ENCODE results near the gene MRM2.

MRM2 gene

GRCh38 chr7:2241580-2242540, at the start of gene MRM2, which contains the start of gene NUDT1 (continued):
- TF ChIP-seq ZSCAN4 (tag by site-specific recombination; IDR thresholded peaks at IDR 0.05) (no peak), SP3 (tag by site-specific recombination; IDR thresholded peaks at IDR 0.05) (peak; percentile 68), ZBTB20 (tag by site-specific recombination; IDR thresholded peaks at IDR 0.05) (no peak), PRDM2 (tag by site-specific recombination; IDR thresholded peaks at IDR 0.05; ENCODE audit: borderline replicate concordance) (no peak), ZNF48 (tag by site-specific recombination; IDR thresholded peaks at IDR 0.05) (no peak), ZNF660 (tag by site-specific recombination; IDR thresholded peaks at IDR 0.05) (no peak), ZNF133 (tag by site-specific recombination; IDR thresholded peaks at IDR 0.05) (no peak), KLF16 (tag by site-specific recombination; IDR thresholded peaks at IDR 0.05) (peak; percentile 85), ZBTB26 (tag by site-specific recombination; optimal IDR thresholded peaks at IDR 0.05) (peak; percentile 91), ZNF600 (tag by site-specific recombination; IDR thresholded peaks at IDR 0.05) (no peak), BCL11B (tag by site-specific recombination; IDR thresholded peaks at IDR 0.05; ENCODE audit: low read depth) (peak; percentile 74), ZNF19 (tag by site-specific recombination; IDR thresholded peaks at IDR 0.05; ENCODE audit: low read depth) (no peak), ZNF341 (tag by site-specific recombination; IDR thresholded peaks at IDR 0.05; ENCODE audit: low read depth) (peak; percentile 36; the same call in 1 of the 2 replicates), KLF8 (tag by site-specific recombination; IDR thresholded peaks at IDR 0.05) (0 out of 2 replicates have a peak, but pooled peaks have one; percentile 45), ZNF239 (tag by site-specific recombination; IDR thresholded peaks at IDR 0.05) (no peak), ZBTB8A (tag by site-specific recombination; IDR thresholded peaks at IDR 0.05) (no peak; the same call in 1 of the 2 replicates), ZNF768 (tag by site-specific recombination; IDR thresholded peaks at IDR 0.05) (no peak), ZSCAN5A (tag by site-specific recombination; IDR thresholded peaks at IDR 0.05) (no peak), ZNF518A (tag by site-specific recombination; conservative IDR thresholded peaks at IDR 0.05; ENCODE audit: low read depth) (peak; percentile 34; the same call in 1 of the 2 replicates), ZFP37 (tag by site-specific recombination; IDR thresholded peaks at IDR 0.05) (no peak), ZNF138 (tag by site-specific recombination; IDR thresholded peaks at IDR 0.05; ENCODE audit: borderline replicate concordance) (no peak), ZNF404 (tag by site-specific recombination; IDR thresholded peaks at IDR 0.05) (no peak), ZBTB48 (tag by site-specific recombination; IDR thresholded peaks at IDR 0.05) (no peak; the same call in 1 of the 2 replicates)
